OCI-LY7 (cell line): ENCODE data around the gene CACNA2D1.

ENCODE experiments used
- EZH2phosphoT487 ChIP-seq: fragments of 200-600 bp; sonication (generic); IDR thresholded peaks from 2 replicates; pipeline ENCODE4 v1.6.1; 2018; ENCODE audit warnings: low read depth, borderline replicate concordance, mild to moderate bottlenecking, mixed run types, antibody characterized with exemption, low read length, moderate library complexity, mixed read lengths
- TF ChIP-seq, protein P1 (sequence below): fragments of 200-600 bp; sonication (generic); conservative IDR thresholded peaks from 2 replicates; pipeline ENCODE4 v1.5.1; 2014; ENCODE audit warnings: mild to moderate bottlenecking, antibody characterized with exemption, low read length, moderate library complexity, mixed read lengths

- TF ChIP-seq, protein P1, sequence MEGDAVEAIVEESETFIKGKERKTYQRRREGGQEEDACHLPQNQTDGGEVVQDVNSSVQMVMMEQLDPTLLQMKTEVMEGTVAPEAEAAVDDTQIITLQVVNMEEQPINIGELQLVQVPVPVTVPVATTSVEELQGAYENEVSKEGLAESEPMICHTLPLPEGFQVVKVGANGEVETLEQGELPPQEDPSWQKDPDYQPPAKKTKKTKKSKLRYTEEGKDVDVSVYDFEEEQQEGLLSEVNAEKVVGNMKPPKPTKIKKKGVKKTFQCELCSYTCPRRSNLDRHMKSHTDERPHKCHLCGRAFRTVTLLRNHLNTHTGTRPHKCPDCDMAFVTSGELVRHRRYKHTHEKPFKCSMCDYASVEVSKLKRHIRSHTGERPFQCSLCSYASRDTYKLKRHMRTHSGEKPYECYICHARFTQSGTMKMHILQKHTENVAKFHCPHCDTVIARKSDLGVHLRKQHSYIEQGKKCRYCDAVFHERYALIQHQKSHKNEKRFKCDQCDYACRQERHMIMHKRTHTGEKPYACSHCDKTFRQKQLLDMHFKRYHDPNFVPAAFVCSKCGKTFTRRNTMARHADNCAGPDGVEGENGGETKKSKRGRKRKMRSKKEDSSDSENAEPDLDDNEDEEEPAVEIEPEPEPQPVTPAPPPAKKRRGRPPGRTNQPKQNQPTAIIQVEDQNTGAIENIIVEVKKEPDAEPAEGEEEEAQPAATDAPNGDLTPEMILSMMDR, result no peak
- TF ChIP-seq EZH2phosphoT487, result no peak
Observed at GRCh38 chr7:82435769-82436168, 7.8 kb downstream of the CACNA2D1 start.
